SK-N-SH (cell line): ENCODE results near the gene HSF5. TPM values are rescaled to one million over a fixed set of nuclear protein-coding genes. Genes with fewer than 3 reads are reported as not detected.
"Not testable (repeated sequence)": the region's sequence is repeated elsewhere in the genome, so short reads cannot be mapped to it uniquely, and the experiment has no call there.

Source experiments
- CTCF ChIA-PET: fragments of 300-600, 350-600 bp; formaldehyde crosslinking; extraction: SDS; loops from one replicate; lab custom pipeline; 2021; lab: Yijun Ruan, JAX
- POLR2A ChIA-PET: fragments of 350-600 bp; sonication (Branson Sonifier 250); formaldehyde crosslinking; extraction: SDS; loops from one replicate; lab custom pipeline; 2020; ENCODE audit warnings: antibody characterized with exemption, inconsistent platforms; lab: Yijun Ruan, JAX
- DNase-seq: peaks from one replicate; pipeline ENCODE4 v3.0.0; 2012
- H2AFZ ChIP-seq: fragments of 200-600 bp; sonication (generic); 2 replicates; pipeline ENCODE4 v1.8.1; 2016; ENCODE audit warnings: antibody characterized with exemption, mild to moderate bottlenecking, low read depth
- H3F3A ChIP-seq: fragments of 200-600 bp; sonication (generic); replicated peaks from 2 replicates; pipeline ENCODE3; 2016; ENCODE audit warnings: antibody characterized with exemption, mild to moderate bottlenecking; ENCODE audit not compliant: insufficient read depth
- H3K27ac ChIP-seq, 2 experiments: fragments of 200-500 bp in 1 of 2; fragments of 200-600 bp in 1 of 2; sonication (Bioruptor generic) in 1 of 2; sonication (generic), shearing (Covaris generic) in 1 of 2; 2 replicates each; pipeline versions ENCODE4 v1.5.1 to v1.6.1; 2014 to 2016; ENCODE audit warnings: low read depth in 2 of 2, inconsistent platforms in 1 of 2, low read length in 1 of 2, mild to moderate bottlenecking in 1 of 2, mixed read lengths in 1 of 2
- H3K27me3 ChIP-seq: fragments of 200-600 bp; sonication (generic), shearing (Covaris generic); 2 replicates; pipeline ENCODE4 v1.6.1; 2016; ENCODE audit warnings: mixed run types; ENCODE audit not compliant: insufficient read depth
- H3K36me3 ChIP-seq, 2 experiments: fragments of 200-500 bp in 1 of 2; fragments of 200-600 bp in 1 of 2; sonication (Bioruptor generic) in 1 of 2; sonication (generic) in 1 of 2; replicated peaks in 1 of 2; 2 replicates each; pipeline versions ENCODE3 to v1.5.1; 2014 to 2016; ENCODE audit warnings: low read length in 1 of 2, mild to moderate bottlenecking in 1 of 2; ENCODE audit not compliant: insufficient read depth in 2 of 2, control insufficient read depth in 1 of 2
- H3K4me1 ChIP-seq, 2 experiments: fragments of 200-500 bp in 1 of 2; fragments of 200-600 bp in 1 of 2; sonication (Bioruptor generic) in 1 of 2; sonication (generic), shearing (Covaris generic) in 1 of 2; 2 replicates each; pipeline versions ENCODE4 v1.5.1 to v1.6.1; 2014 to 2016; ENCODE audit warnings: low read depth in 1 of 2, low read length in 1 of 2, mixed run types in 1 of 2; ENCODE audit not compliant: insufficient read depth in 2 of 2, control insufficient read depth in 1 of 2
- H3K4me2 ChIP-seq: fragments of 200-600 bp; sonication (generic), shearing (Covaris generic); 2 replicates; pipeline ENCODE4 v1.6.1; 2017; ENCODE audit warnings: mixed run types
- H3K4me3 ChIP-seq, 2 experiments: fragments of 200-500 bp in 1 of 2; fragments of 200-600 bp in 1 of 2; sonication (Bioruptor generic) in 1 of 2; sonication (generic), shearing (Covaris generic) in 1 of 2; 2 replicates each; pipeline versions ENCODE4 v1.5.1 to v1.8.1; 2014 to 2016; ENCODE audit warnings: low read depth in 2 of 2, inconsistent platforms in 1 of 2, low read length in 1 of 2, mild to moderate bottlenecking in 1 of 2, mixed read lengths in 1 of 2, moderate library complexity in 1 of 2
- H3K79me2 ChIP-seq: fragments of 200-600 bp; sonication (generic); 2 replicates; pipeline ENCODE4 v1.8.1; 2017; ENCODE audit warnings: mild to moderate bottlenecking; ENCODE audit not compliant: insufficient read depth
- H3K9ac ChIP-seq: fragments of 200-600 bp; sonication (generic); 2 replicates; pipeline ENCODE4 v1.6.1; 2017; ENCODE audit warnings: mixed run types
- H3K9me2 ChIP-seq: fragments of 200-600 bp; sonication (generic); 2 replicates; pipeline ENCODE4 v1.6.1; 2017; ENCODE audit warnings: mixed run types
- H3K9me3 ChIP-seq: fragments of 200-600 bp; sonication (generic); 2 replicates; pipeline ENCODE4 v1.6.1; 2017; ENCODE audit warnings: mixed run types, mild to moderate bottlenecking, moderate library complexity
- H4K20me1 ChIP-seq: fragments of 200-600 bp; sonication (generic); 2 replicates; pipeline ENCODE4 v1.6.1; 2017; ENCODE audit warnings: mild to moderate bottlenecking, mixed run types; ENCODE audit not compliant: insufficient read depth
- CHD2 ChIP-seq: fragments of 150-350 bp; IDR thresholded peaks from 2 replicates; pipeline ENCODE4 v1.6.1; 2018; ENCODE audit warnings: low read length; ENCODE audit not compliant: partially characterized antibody
- EP300 ChIP-seq, 2 experiments: IDR thresholded peaks; 2 replicates each; pipeline versions ENCODE4 v1.4.0 to v1.6.1; 2012; ENCODE audit warnings: borderline replicate concordance in 1 of 2, low read depth in 1 of 2, low read length in 1 of 2
- EZH2phosphoT487 ChIP-seq: fragments of 200-600 bp; sonication (generic); IDR thresholded peaks from 2 replicates; pipeline ENCODE4 v1.6.1; 2017; ENCODE audit warnings: low read depth, mixed run types, mild to moderate bottlenecking, antibody characterized with exemption, moderate library complexity, borderline replicate concordance
- FOXJ3 ChIP-seq: sonication (generic); formaldehyde crosslinking; IDR thresholded peaks from 2 replicates; pipeline ENCODE4 v1.5.1; 2020; ENCODE audit warnings: mild to moderate bottlenecking, missing genetic modification reagents
- GATA2 ChIP-seq: sonication (generic); formaldehyde crosslinking; IDR thresholded peaks from 2 replicates; pipeline ENCODE4 v1.5.0; 2020; ENCODE audit warnings: mild to moderate bottlenecking, missing genetic modification reagents
- MEF2A ChIP-seq: IDR thresholded peaks from 2 replicates; pipeline ENCODE4 v1.4.0; 2012; ENCODE audit warnings: low read depth, borderline replicate concordance
- POLR2AphosphoS5 ChIP-seq: IDR thresholded peaks from 2 replicates; pipeline ENCODE4 v1.6.1; 2012; ENCODE audit warnings: low read depth, low read length
- RAD21 ChIP-seq: IDR thresholded peaks from 2 replicates; pipeline ENCODE4 v1.6.1; 2012; ENCODE audit warnings: mild to moderate bottlenecking, low read length
- REST ChIP-seq: IDR thresholded peaks from 2 replicates; pipeline ENCODE4 v1.6.1; 2012; ENCODE audit warnings: mild to moderate bottlenecking, low read depth, low read length, moderate library complexity
- RFX5 ChIP-seq: IDR thresholded peaks from 2 replicates; pipeline ENCODE4 v1.6.1; 2012; ENCODE audit warnings: mild to moderate bottlenecking, improper control_type of control experiment, low read length
- RXRA ChIP-seq: IDR thresholded peaks from 2 replicates; pipeline ENCODE4 v1.4.0; 2012; ENCODE audit warnings: low read depth, mild to moderate bottlenecking, borderline replicate concordance
- SIN3A ChIP-seq: IDR thresholded peaks from 2 replicates; pipeline ENCODE4 v1.6.1; 2012; ENCODE audit warnings: low read depth, mild to moderate bottlenecking, low read length, moderate library complexity, borderline replicate concordance
- TAF1 ChIP-seq: IDR thresholded peaks from 2 replicates; pipeline ENCODE4 v1.6.1; 2012; ENCODE audit warnings: low read depth, mild to moderate bottlenecking, low read length, moderate library complexity, borderline replicate concordance
- USF2 ChIP-seq: fragments of 150-350 bp; IDR thresholded peaks from 2 replicates; pipeline ENCODE4 v1.6.1; 2017; ENCODE audit warnings: antibody characterized with exemption, low read length, low read depth, borderline replicate concordance
- WGBS: methylation state at CpG from one replicate; pipeline ENCODE4 v1.1.6; 2017; ENCODE audit warnings: low lambda C conversion rate; 5-methylcytosine and 5-hydroxymethylcytosine counted together
- polyA plus RNA-seq, 3 experiments: library from polyadenylated mRNA; depleted of rRNA; stranded (reverse); fragments of >200 nt; gene quantifications; 2 replicates each; pipeline ENCODE4 v1.2.3, GENCODE V29; 2012

The HSF5 gene
- polyA plus RNA-seq, 1 of the 3 experiments (the other 2 are of a cell fraction), result not detected

GRCh38 chr17:58503134-58503533, 14.9 kb upstream of the HSF5 start:
- H3K27me3 ChIP-seq, H3K79me2 ChIP-seq, DNase-seq, POLR2A ChIA-PET, H3K4me3 ChIP-seq, H3K9ac ChIP-seq, H4K20me1 ChIP-seq, H3K9me2 ChIP-seq, H3K4me1 ChIP-seq, H3K27ac ChIP-seq, H3K9me3 ChIP-seq, H3F3A ChIP-seq, H2AFZ ChIP-seq, H3K4me2 ChIP-seq: not testable (repeated sequence)
- CTCF ChIA-PET, result interaction anchor here (1.4 to 1.9 kb wide), 3 partner anchors 11 to 86 kb away, joined by 3 to 12 read pairs (median 4); partner anchors contain the start of genes MTMR4 and RNF43
- WGBS, result 89% methylated on average over 6 of the region's 6 CpGs
- peaks cover 51 to 68% of the 10 kb centered on the region in 2 experiments for H3K36me3 ChIP-seq

- Histone ChIP-seq H4K20me1 (no peaks in the 10 kb centered on the region), H3F3A (peaks cover 7% of the 10 kb centered on the region), H3K36me3 (peaks cover 53 to 67% of the 10 kb centered on the region in 2 experiments), H3K79me2 (no peaks in the 10 kb centered on the region), H3K27me3 (no peaks in the 10 kb centered on the region), H3K4me3 (no peak overlapping the region), H3K9ac (no peak overlapping the region), H3K9me3 (no peaks in the 10 kb centered on the region), H3K9me2 (no peaks in the 10 kb centered on the region), H2AFZ (no peak overlapping the region), H3K27ac (no peak overlapping the region), H3K4me2 (no peak overlapping the region), H3K4me1 (no peaks in the 10 kb centered on the region)
- no peak for TF ChIP-seq FOXJ3
- no peak for TF ChIP-seq USF2
- TF ChIP-seq REST, result no peak
- no peak for TF ChIP-seq RFX5
- no peak for TF ChIP-seq POLR2AphosphoS5
- no peak for TF ChIP-seq EZH2phosphoT487
- TF ChIP-seq EP300 (IDR thresholded peaks at IDR 0.05; ENCODE audit: borderline replicate concordance in 1 of 2, low read depth in 1 of 2, low read length in 1 of 2), result no peak
- TF ChIP-seq CHD2, result no peak
- no peak for TF ChIP-seq RXRA
- TF ChIP-seq MEF2A, result no peak
- TF ChIP-seq TAF1, result no peak
- TF ChIP-seq GATA2 (CRISPR knock-in tag), result no peak
- TF ChIP-seq SIN3A, result no peak
- TF ChIP-seq RAD21, result no peak
- CTCF ChIA-PET, result interaction anchor here (0.7 to 1.5 kb wide), 3 partner anchors 13 to 26 kb away, joined by 3 to 4 read pairs (median 3); partner anchors contain the start of gene MTMR4
- no peak for DNase-seq
- POLR2A ChIA-PET, result interaction anchor here (0.7 to 1.0 kb wide), 3 partner anchors 12 to 130 kb away, joined by 3 to 4 read pairs (median 3); no protein-coding TSS in a partner anchor
- WGBS, result 96% methylated on average over 7 of the region's 7 CpGs
These were observed 13.2 kb upstream of the HSF5 start for GRCh38 chr17:58501451-58501850.
